ENCODE results near the gene STEAP2. TPM values are rescaled to one million over a fixed set of nuclear protein-coding genes. Genes with fewer than 3 reads are reported as not detected.

The STEAP2 gene
- polyA plus RNA-seq (2013, experiment 1 of 2), result 0.52 TPM
- polyA plus RNA-seq (2013, experiment 2 of 2), result 0.30 TPM

GRCh38 chr7:90211391-90212148 lies at the start of gene STEAP2:
TSS of gene STEAP2 (plus strand) at chr7:90211740. CDS start at chr7:90225083, 13,343 bp downstream.
- Histone ChIP-seq H3K4me3 (ENCODE audit: extremely low read depth, insufficient read depth, low read length, poor library complexity, severe bottlenecking) (peak within 1 kb of the TSS; percentile 51), H3K36me3 (ENCODE audit: control insufficient read depth, insufficient read depth, low read length) (no peaks in the 10 kb centered on the region), H3K9me3 (ENCODE audit: control insufficient read depth, low read length) (no peaks in the 10 kb centered on the region), H3K27ac (ENCODE audit: low read depth, low read length, severe bottlenecking) (no peak within 1 kb of the TSS), H3K4me1 (ENCODE audit: control insufficient read depth, insufficient read depth, low read length, poor library complexity, severe bottlenecking) (peaks cover 4% of the 10 kb centered on the region)
- WGBS, 2 experiments (ENCODE audit: insufficient coverage in 2 of 2), result 1% methylated on average over 33 to 48 of the region's 73 CpGs

DNA sequence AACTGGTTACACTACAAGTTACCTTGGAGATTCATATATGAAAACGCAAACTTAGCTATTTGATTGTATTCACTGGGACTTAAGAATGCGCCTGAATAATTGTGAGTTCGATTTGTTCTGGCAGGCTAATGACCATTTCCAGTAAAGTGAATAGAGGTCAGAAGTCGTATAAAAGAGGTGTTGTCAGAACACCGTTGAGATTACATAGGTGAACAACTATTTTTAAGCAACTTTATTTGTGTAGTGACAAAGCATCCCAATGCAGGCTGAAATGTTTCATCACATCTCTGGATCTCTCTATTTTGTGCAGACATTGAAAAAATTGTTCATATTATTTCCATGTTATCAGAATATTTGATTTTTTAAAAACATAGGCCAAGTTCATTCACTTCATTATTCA lies 48.0 kb upstream of the STEAP2 start:
- H3K27ac ChIP-seq (ENCODE audit: low read depth, low read length, severe bottlenecking), result no peak overlapping the region
- no peak overlapping the region for H3K4me3 ChIP-seq (ENCODE audit: extremely low read depth, insufficient read depth, low read length, poor library complexity, severe bottlenecking)
- H3K4me1 ChIP-seq (ENCODE audit: control insufficient read depth, insufficient read depth, low read length, poor library complexity, severe bottlenecking), result no peaks in the 10 kb centered on the region
- 83 to 98% methylated on average over 3 to 4 of the region's 5 CpGs for WGBS, 2 experiments (ENCODE audit: insufficient coverage in 2 of 2)
- no peaks in the 10 kb centered on the region for H3K36me3 ChIP-seq (ENCODE audit: control insufficient read depth, insufficient read depth, low read length)
- no peaks in the 10 kb centered on the region for H3K9me3 ChIP-seq (ENCODE audit: control insufficient read depth, low read length)

GRCh38 chr7:90165724-90166123 lies 45.8 kb upstream of the STEAP2 start:
- Histone ChIP-seq H3K4me1 (ENCODE audit: control insufficient read depth, insufficient read depth, low read length, poor library complexity, severe bottlenecking) (no peaks in the 10 kb centered on the region), H3K27ac (ENCODE audit: low read depth, low read length, severe bottlenecking) (no peak overlapping the region), H3K36me3 (ENCODE audit: control insufficient read depth, insufficient read depth, low read length) (no peaks in the 10 kb centered on the region), H3K4me3 (ENCODE audit: extremely low read depth, insufficient read depth, low read length, poor library complexity, severe bottlenecking) (no peak overlapping the region), H3K9me3 (ENCODE audit: control insufficient read depth, low read length) (no peaks in the 10 kb centered on the region)
- WGBS, 2 experiments (ENCODE audit: insufficient coverage in 2 of 2), result 75 to 100% methylated on average over 1 to 2 of the region's 2 CpGs

DNA sequence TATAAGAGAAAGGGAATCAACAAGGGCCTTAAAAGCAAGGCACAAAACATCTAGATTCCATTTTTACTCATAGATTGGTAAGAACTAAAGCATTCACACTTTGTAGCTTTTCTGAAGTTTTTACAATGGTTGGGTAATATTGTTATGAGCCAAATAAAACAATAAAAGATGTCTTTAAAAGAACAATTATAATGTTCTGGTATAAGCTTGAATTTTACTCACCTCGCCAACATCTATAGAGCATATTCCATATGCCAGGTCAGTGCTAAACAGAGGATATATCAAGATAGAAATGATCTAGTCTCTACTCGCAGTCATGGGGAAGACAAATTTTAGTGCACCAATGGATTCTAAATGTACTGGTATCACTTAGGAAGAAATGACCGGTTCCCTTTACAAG lies 45.4 kb upstream of the STEAP2 start:
- Histone ChIP-seq H3K36me3 (ENCODE audit: control insufficient read depth, insufficient read depth, low read length) (no peaks in the 10 kb centered on the region), H3K27ac (ENCODE audit: low read depth, low read length, severe bottlenecking) (no peak overlapping the region), H3K9me3 (ENCODE audit: control insufficient read depth, low read length) (no peaks in the 10 kb centered on the region), H3K4me3 (ENCODE audit: extremely low read depth, insufficient read depth, low read length, poor library complexity, severe bottlenecking) (no peak overlapping the region), H3K4me1 (ENCODE audit: control insufficient read depth, insufficient read depth, low read length, poor library complexity, severe bottlenecking) (no peaks in the 10 kb centered on the region)
- 80 to 91% methylated on average over 2 of the region's 3 CpGs for WGBS, 2 experiments (ENCODE audit: insufficient coverage in 2 of 2)

- Histone ChIP-seq H3K27ac (ENCODE audit: low read depth, low read length, severe bottlenecking) (no peak overlapping the region), H3K4me3 (ENCODE audit: extremely low read depth, insufficient read depth, low read length, poor library complexity, severe bottlenecking) (no peak overlapping the region), H3K36me3 (ENCODE audit: control insufficient read depth, insufficient read depth, low read length) (no peaks in the 10 kb centered on the region), H3K4me1 (ENCODE audit: control insufficient read depth, insufficient read depth, low read length, poor library complexity, severe bottlenecking) (no peaks in the 10 kb centered on the region), H3K9me3 (ENCODE audit: control insufficient read depth, low read length) (no peaks in the 10 kb centered on the region)
- WGBS, 2 experiments (ENCODE audit: insufficient coverage in 2 of 2), result 100% methylated on average over 2 of the region's 4 CpGs; no CpG with 5 or more reads in 1 of the 2 experiments
Measured at GRCh38 chr7:90167361-90167760, 44.2 kb upstream of the STEAP2 start.

GRCh38 chr7:90169891-90170290 lies 41.6 kb upstream of the STEAP2 start:
- H3K36me3 ChIP-seq (ENCODE audit: control insufficient read depth, insufficient read depth, low read length), result no peaks in the 10 kb centered on the region
- WGBS, 2 experiments (ENCODE audit: insufficient coverage in 2 of 2), result no CpG with 5 or more reads among the region's 1 CpG
- H3K4me3 ChIP-seq (ENCODE audit: extremely low read depth, insufficient read depth, low read length, poor library complexity, severe bottlenecking), result no peak overlapping the region
- no peaks in the 10 kb centered on the region for H3K9me3 ChIP-seq (ENCODE audit: control insufficient read depth, low read length)
- no peak overlapping the region for H3K27ac ChIP-seq (ENCODE audit: low read depth, low read length, severe bottlenecking)
- no peaks in the 10 kb centered on the region for H3K4me1 ChIP-seq (ENCODE audit: control insufficient read depth, insufficient read depth, low read length, poor library complexity, severe bottlenecking)

- H3K4me1 ChIP-seq (ENCODE audit: control insufficient read depth, insufficient read depth, low read length, poor library complexity, severe bottlenecking), result no peaks in the 10 kb centered on the region
- H3K36me3 ChIP-seq (ENCODE audit: control insufficient read depth, insufficient read depth, low read length), result no peaks in the 10 kb centered on the region
- H3K27ac ChIP-seq (ENCODE audit: low read depth, low read length, severe bottlenecking), result no peak overlapping the region
- peaks cover 9% of the 10 kb centered on the region for H3K9me3 ChIP-seq (ENCODE audit: control insufficient read depth, low read length)
- H3K4me3 ChIP-seq (ENCODE audit: extremely low read depth, insufficient read depth, low read length, poor library complexity, severe bottlenecking), result no peak overlapping the region
- WGBS, 2 experiments (ENCODE audit: insufficient coverage in 2 of 2), result 100% methylated on average over 1 of the region's 2 CpGs
Measured at GRCh38 chr7:90172121-90172520, 39.4 kb upstream of the STEAP2 start.

DNA sequence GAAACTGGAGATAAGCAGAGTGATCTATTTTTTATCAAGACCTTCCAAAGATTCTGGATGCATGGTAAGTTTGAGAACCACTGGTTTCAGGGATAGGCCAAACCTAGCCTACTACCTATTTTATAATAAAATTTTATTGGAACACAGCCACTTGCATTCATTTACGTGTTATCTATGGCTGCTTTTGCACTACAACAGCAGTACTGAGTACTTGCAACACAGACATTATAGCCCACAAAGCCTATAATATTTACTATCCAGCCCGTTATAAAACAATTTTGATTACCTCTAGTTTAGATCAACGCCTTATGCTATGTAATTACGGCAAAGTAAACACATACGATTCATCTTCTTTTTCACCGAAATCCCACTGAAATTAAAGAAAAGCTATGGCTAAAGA lies 38.9 kb upstream of the STEAP2 start:
- no peak overlapping the region for H3K4me3 ChIP-seq (ENCODE audit: extremely low read depth, insufficient read depth, low read length, poor library complexity, severe bottlenecking)
- no peak overlapping the region for H3K27ac ChIP-seq (ENCODE audit: low read depth, low read length, severe bottlenecking)
- 92 to 95% methylated on average over 6 of the region's 6 CpGs for WGBS, 2 experiments (ENCODE audit: insufficient coverage in 2 of 2)
- peaks cover 9% of the 10 kb centered on the region for H3K9me3 ChIP-seq (ENCODE audit: control insufficient read depth, low read length)
- H3K4me1 ChIP-seq (ENCODE audit: control insufficient read depth, insufficient read depth, low read length, poor library complexity, severe bottlenecking), result no peaks in the 10 kb centered on the region
- H3K36me3 ChIP-seq (ENCODE audit: control insufficient read depth, insufficient read depth, low read length), result no peaks in the 10 kb centered on the region

- Histone ChIP-seq H3K9me3 (ENCODE audit: control insufficient read depth, low read length) (peaks cover 9% of the 10 kb centered on the region), H3K4me1 (ENCODE audit: control insufficient read depth, insufficient read depth, low read length, poor library complexity, severe bottlenecking) (peaks cover 1% of the 10 kb centered on the region), H3K36me3 (ENCODE audit: control insufficient read depth, insufficient read depth, low read length) (no peaks in the 10 kb centered on the region), H3K27ac (ENCODE audit: low read depth, low read length, severe bottlenecking) (no peak overlapping the region), H3K4me3 (ENCODE audit: extremely low read depth, insufficient read depth, low read length, poor library complexity, severe bottlenecking) (no peak overlapping the region)
- 71 to 96% methylated on average over 2 to 3 of the region's 4 CpGs for WGBS, 2 experiments (ENCODE audit: insufficient coverage in 2 of 2)
Measured at GRCh38 chr7:90173127-90173844, 38.3 kb upstream of the STEAP2 start.

DNA sequence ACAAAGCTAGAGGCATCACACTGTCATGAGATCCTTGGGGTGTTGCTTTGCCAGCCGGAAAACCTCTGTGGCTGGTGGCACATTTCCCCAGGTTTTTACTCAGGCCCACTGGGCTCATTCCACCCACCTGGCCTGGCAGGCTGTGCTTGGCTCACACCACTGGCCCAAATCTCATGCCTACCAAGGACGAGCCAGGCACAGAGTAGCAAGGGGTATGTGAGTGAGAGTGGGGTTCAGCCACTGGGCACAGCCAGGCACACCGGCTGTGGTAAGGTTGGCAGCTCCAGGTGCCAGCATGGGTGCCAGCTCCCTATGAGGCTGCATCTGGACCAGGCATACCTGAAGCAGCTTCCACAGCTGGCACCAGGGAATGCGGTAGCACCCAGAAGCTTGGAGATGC lies 35.9 kb upstream of the STEAP2 start:
- 92 to 98% methylated on average over 3 to 4 of the region's 4 CpGs for WGBS, 2 experiments (ENCODE audit: insufficient coverage in 2 of 2)
- Histone ChIP-seq H3K4me1 (ENCODE audit: control insufficient read depth, insufficient read depth, low read length, poor library complexity, severe bottlenecking) (peaks cover 10% of the 10 kb centered on the region), H3K4me3 (ENCODE audit: extremely low read depth, insufficient read depth, low read length, poor library complexity, severe bottlenecking) (no peak overlapping the region), H3K36me3 (ENCODE audit: control insufficient read depth, insufficient read depth, low read length) (no peaks in the 10 kb centered on the region), H3K27ac (ENCODE audit: low read depth, low read length, severe bottlenecking) (no peak overlapping the region), H3K9me3 (ENCODE audit: control insufficient read depth, low read length) (peaks cover 9% of the 10 kb centered on the region)

DNA sequence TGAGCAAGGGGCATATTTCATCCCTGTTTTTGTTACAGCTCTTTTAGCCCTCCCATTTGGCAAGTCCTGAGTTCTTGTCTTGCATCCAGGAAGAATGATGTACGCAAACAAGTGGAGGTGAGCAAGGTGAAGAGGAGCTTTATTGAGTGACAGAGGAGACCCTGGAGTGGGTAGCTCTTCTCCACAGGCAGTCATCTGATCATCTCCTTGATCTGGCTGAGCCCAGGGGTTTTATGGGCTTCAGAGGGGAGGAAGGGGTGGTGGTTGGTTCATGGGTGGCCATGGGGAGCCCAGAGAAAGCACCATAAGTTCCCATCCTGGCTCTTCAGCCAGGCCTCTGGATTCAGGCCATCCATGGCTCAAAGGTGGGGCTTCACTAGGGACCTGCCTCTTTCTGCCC lies 35.3 kb upstream of the STEAP2 start:
- WGBS, 2 experiments (ENCODE audit: insufficient coverage in 2 of 2), result 71% methylated on average over 1 of the region's 1 CpG; no CpG with 5 or more reads in 1 of the 2 experiments
- no peaks in the 10 kb centered on the region for H3K36me3 ChIP-seq (ENCODE audit: control insufficient read depth, insufficient read depth, low read length)

More for the DNA sequence above, 35.3 kb upstream of the STEAP2 start:
- H3K4me1 ChIP-seq (ENCODE audit: control insufficient read depth, insufficient read depth, low read length, poor library complexity, severe bottlenecking), result peaks cover 10% of the 10 kb centered on the region
- peaks cover 9% of the 10 kb centered on the region for H3K9me3 ChIP-seq (ENCODE audit: control insufficient read depth, low read length)
- no peak overlapping the region for H3K4me3 ChIP-seq (ENCODE audit: extremely low read depth, insufficient read depth, low read length, poor library complexity, severe bottlenecking)
- H3K27ac ChIP-seq (ENCODE audit: low read depth, low read length, severe bottlenecking), result no peak overlapping the region
